Mesenchymal stem cell (in vitro differentiated cells and primary cell): ENCODE data around the gene TNNI3.
"Not testable (repeated sequence)": the region's sequence is repeated elsewhere in the genome, so short reads cannot be mapped to it uniquely, and the experiment has no call there.

Experiments
- DNase-seq: peaks from one replicate; pipeline ENCODE4 v3.0.0-alpha.2; 2013
- H2AFZ ChIP-seq: one replicate; pipeline ENCODE4 v1.6.1; 2013; ENCODE audit warnings: low read depth, mild to moderate bottlenecking, control low read depth, inconsistent platforms, low read length, moderate library complexity
- H2AK5ac ChIP-seq: 2 replicates; pipeline ENCODE4 v1.6.1; 2013; ENCODE audit warnings: low read length, moderate library complexity, mild to moderate bottlenecking, inconsistent platforms; ENCODE audit not compliant: severe bottlenecking
- H2BK120ac ChIP-seq: one replicate; pipeline ENCODE4 v1.6.1; 2013; ENCODE audit warnings: low read depth, mild to moderate bottlenecking, inconsistent platforms, low read length, moderate library complexity
- H2BK12ac ChIP-seq, 2 experiments: one replicate each; pipeline ENCODE4 v1.6.1; 2013; ENCODE audit warnings: inconsistent platforms in 2 of 2, low read length in 2 of 2, mild to moderate bottlenecking in 2 of 2, moderate library complexity in 2 of 2, control low read depth in 1 of 2
- H2BK15ac ChIP-seq: one replicate; pipeline ENCODE4 v1.6.1; 2013; ENCODE audit warnings: mild to moderate bottlenecking, low read depth, inconsistent platforms; ENCODE audit not compliant: poor library complexity, severe bottlenecking
- H2BK5ac ChIP-seq: 2 replicates; pipeline ENCODE4 v1.6.1; 2013; ENCODE audit warnings: low read depth, mild to moderate bottlenecking, low read length, control low read depth, inconsistent platforms; ENCODE audit not compliant: poor library complexity, severe bottlenecking
- H3K14ac ChIP-seq, 2 experiments: one replicate each; pipeline ENCODE4 v1.6.1; 2013; ENCODE audit warnings: inconsistent platforms in 2 of 2, low read length in 2 of 2, control low read depth in 1 of 2, mild to moderate bottlenecking in 1 of 2, moderate library complexity in 1 of 2
- H3K18ac ChIP-seq, 2 experiments: one replicate each; pipeline ENCODE4 v1.6.1; 2013; ENCODE audit warnings: inconsistent platforms in 2 of 2, low read length in 2 of 2, control low read depth in 1 of 2, low read depth in 1 of 2, mild to moderate bottlenecking in 1 of 2
- H3K23ac ChIP-seq, 2 experiments: one replicate each; pipeline ENCODE4 v1.6.1; 2013; ENCODE audit warnings: inconsistent platforms in 2 of 2, low read length in 2 of 2, mild to moderate bottlenecking in 2 of 2, moderate library complexity in 2 of 2, control low read depth in 1 of 2
- H3K27ac ChIP-seq: 2 replicates; pipeline ENCODE4 v1.5.1; 2013; ENCODE audit warnings: mild to moderate bottlenecking, moderate library complexity, low read length, control low read depth, inconsistent platforms; ENCODE audit not compliant: poor library complexity, severe bottlenecking
- H3K27me3 ChIP-seq, 2 experiments: 2 replicates each; pipeline versions ENCODE4 v1.6.1 to v1.7.0; 2013; ENCODE audit warnings: low read length in 2 of 2, mild to moderate bottlenecking in 2 of 2, moderate library complexity in 2 of 2, control low read depth in 1 of 2, inconsistent platforms in 1 of 2; ENCODE audit not compliant: control insufficient read depth in 1 of 2, insufficient read depth in 1 of 2
- H3K36me3 ChIP-seq, 2 experiments: 2 replicates each; pipeline versions ENCODE4 v1.6.1 to v1.7.0; 2013; ENCODE audit warnings: low read length in 2 of 2, control low read depth in 1 of 2, inconsistent platforms in 1 of 2, low read depth in 1 of 2, mild to moderate bottlenecking in 1 of 2; ENCODE audit not compliant: insufficient read depth in 2 of 2, control insufficient read depth in 1 of 2
- H3K4ac ChIP-seq, 2 experiments: one replicate each; pipeline ENCODE4 v1.6.1; 2013; ENCODE audit warnings: inconsistent platforms in 2 of 2, low read length in 2 of 2, mild to moderate bottlenecking in 2 of 2, moderate library complexity in 2 of 2, control low read depth in 1 of 2, low read depth in 1 of 2
- H3K4me1 ChIP-seq: 2 replicates; pipeline ENCODE4 v1.6.1; 2013; ENCODE audit warnings: low read depth, low read length, control low read depth; ENCODE audit not compliant: control insufficient read depth, insufficient read depth
- H3K4me2 ChIP-seq: 2 replicates; pipeline ENCODE4 v1.6.1; 2013; ENCODE audit warnings: low read length, mild to moderate bottlenecking, inconsistent platforms; ENCODE audit not compliant: poor library complexity, severe bottlenecking
- H3K4me3 ChIP-seq, 2 experiments: 2 replicates each; pipeline versions ENCODE4 v1.5.1 to v1.7.0; 2013; ENCODE audit warnings: low read length in 2 of 2, mild to moderate bottlenecking in 2 of 2, control low read depth in 1 of 2, low read depth in 1 of 2; ENCODE audit not compliant: insufficient read depth in 1 of 2
- H3K79me1 ChIP-seq: replicated peaks from 2 replicates; pipeline ENCODE4 v1.6.1; 2013; ENCODE audit warnings: mild to moderate bottlenecking, control low read depth, low read length, inconsistent platforms; ENCODE audit not compliant: poor library complexity, severe bottlenecking
- H3K9ac ChIP-seq: 2 replicates; pipeline ENCODE4 v1.7.0; 2013; ENCODE audit warnings: mild to moderate bottlenecking, low read length, moderate library complexity
- H3K9me3 ChIP-seq: 2 replicates; pipeline ENCODE4 v1.7.0; 2013; ENCODE audit warnings: mild to moderate bottlenecking, low read length; ENCODE audit not compliant: control insufficient read depth
- H4K8ac ChIP-seq: one replicate; pipeline ENCODE4 v1.6.1; 2013; ENCODE audit warnings: inconsistent platforms, mild to moderate bottlenecking, low read length, moderate library complexity
- H4K91ac ChIP-seq: one replicate; pipeline ENCODE4 v1.6.1; 2013; ENCODE audit warnings: mild to moderate bottlenecking, low read length, inconsistent platforms
- WGBS: methylation state at CpG from one replicate; pipeline ENCODE4 v1.1.7; 2013; ENCODE audit warnings: mixed read lengths; 5-methylcytosine and 5-hydroxymethylcytosine counted together

The TNNI3 gene

DNA sequence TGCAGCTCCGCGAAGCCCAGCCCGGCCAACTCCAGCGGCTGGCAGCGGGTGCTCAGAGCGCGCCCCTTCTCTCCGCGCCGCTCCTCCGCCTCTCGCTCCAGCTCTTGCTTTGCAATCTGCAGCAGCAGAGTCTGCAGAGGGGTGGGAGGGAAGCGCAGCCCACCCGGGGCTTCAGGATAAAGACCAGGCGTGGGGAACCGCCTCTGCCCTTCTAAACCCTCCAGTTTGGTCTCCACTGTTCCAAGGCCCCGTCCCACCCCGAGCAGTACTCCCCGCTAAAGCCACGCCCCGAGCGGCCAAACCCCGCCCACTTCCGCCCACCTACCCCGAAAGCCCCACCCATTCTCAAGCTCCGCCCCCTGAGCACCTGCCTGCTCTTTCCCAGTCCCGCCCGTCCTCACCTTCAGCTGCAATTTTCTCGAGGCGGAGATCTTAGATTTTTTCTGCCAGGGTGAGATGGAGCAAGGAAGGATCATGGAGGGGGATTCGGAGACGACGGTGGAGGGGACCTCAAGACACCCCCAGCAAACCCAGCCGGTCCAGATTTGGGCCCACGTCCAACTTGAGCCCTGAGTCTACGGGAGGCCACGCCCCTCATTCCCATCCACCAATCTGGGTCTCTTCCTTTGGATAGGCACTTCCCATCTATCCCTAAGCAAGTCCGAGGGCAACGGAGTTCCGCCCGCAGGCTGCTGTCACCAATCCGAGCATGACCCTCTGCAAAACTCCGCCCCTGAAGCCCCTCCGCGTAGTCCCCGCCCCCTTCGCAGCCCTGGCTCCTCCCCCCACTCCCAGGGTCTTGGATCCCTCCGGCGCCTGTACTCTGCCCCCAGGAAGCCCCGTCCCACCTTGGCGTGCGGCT is 1.1 kb downstream of the TNNI3 start:
- Histone ChIP-seq H2BK120ac (no peak overlapping the region), H4K8ac (no peak overlapping the region), H2BK15ac (no peak overlapping the region), H3K23ac (no peak overlapping the region), H3K18ac (no peak overlapping the region), H3K36me3 (no peaks in the 10 kb centered on the region), H2AFZ (peak overlapping the region; percentile 18), H3K4me1 (peaks cover 30% of the 10 kb centered on the region), H3K4me3 (no peak overlapping the region), H2BK5ac (no peak overlapping the region), H4K91ac (no peak overlapping the region), H3K79me1 (no peaks in the 10 kb centered on the region), H2BK12ac (no peak overlapping the region), H3K9ac (no peak overlapping the region), H3K4me2 (no peak overlapping the region), H3K27ac (no peak overlapping the region), H3K14ac (no peak overlapping the region), H3K4ac (no peak overlapping the region), H3K9me3 (peaks cover 6% of the 10 kb centered on the region), H2AK5ac (no peak overlapping the region), H3K27me3 (peaks cover 28 to 29% of the 10 kb centered on the region in 2 experiments)
- peak; percentile 39 for DNase-seq
- 7% methylated on average over 38 of the region's 52 CpGs for WGBS

- not testable (repeated sequence) for H3K27ac ChIP-seq, H3K36me3 ChIP-seq, H3K4me2 ChIP-seq, H3K18ac ChIP-seq, H3K9ac ChIP-seq, H2BK5ac ChIP-seq, H3K4me3 ChIP-seq, H3K14ac ChIP-seq, DNase-seq, H3K4ac ChIP-seq, H2BK12ac ChIP-seq, H3K9me3 ChIP-seq, H2AK5ac ChIP-seq, H4K8ac ChIP-seq, H2BK15ac ChIP-seq, H3K23ac ChIP-seq, H2BK120ac ChIP-seq, H3K79me1 ChIP-seq, H4K91ac ChIP-seq
- peak overlapping the region; percentile 18 for H2AFZ ChIP-seq
- H3K4me1 ChIP-seq: peaks cover 27% of the 10 kb centered on the region
- H3K27me3 ChIP-seq: peaks cover 25 to 29% of the 10 kb centered on the region in 2 experiments
- WGBS: 19% methylated on average over 5 of the region's 5 CpGs
Measured at GRCh38 chr19:55155784-55156183, 1.7 kb downstream of the TNNI3 start.

DNA sequence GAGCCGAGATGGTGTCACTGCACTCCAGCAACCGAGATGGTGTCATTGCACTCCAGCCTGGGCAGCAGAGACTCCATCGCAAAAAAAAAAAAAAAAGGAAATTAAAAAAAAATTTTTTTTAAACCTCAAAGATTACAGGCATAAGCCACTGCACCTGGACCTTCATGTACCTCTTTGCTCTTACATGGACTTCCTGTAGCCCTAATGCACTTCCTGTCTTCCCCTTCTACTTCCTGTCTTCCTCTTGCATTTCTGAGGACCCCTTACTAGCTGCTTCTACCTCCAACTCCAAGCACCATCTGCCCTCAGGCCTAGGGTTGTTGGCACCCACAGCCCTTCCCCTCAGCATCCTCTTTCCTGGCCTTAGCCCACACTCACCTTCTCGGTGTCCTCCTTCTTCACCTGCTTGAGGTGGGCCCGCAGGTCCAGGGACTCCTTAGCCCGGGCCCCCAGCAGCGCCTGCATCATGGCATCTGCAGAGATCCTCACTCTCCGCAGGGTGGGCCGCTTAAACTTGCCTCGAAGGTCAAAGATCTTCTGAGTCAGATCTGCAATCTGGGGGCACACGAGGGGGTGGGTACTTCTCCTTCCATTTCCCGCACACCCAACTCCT is 3.8 kb downstream of the TNNI3 start:
- 86% methylated on average over 12 of the region's 12 CpGs for WGBS

DNA sequence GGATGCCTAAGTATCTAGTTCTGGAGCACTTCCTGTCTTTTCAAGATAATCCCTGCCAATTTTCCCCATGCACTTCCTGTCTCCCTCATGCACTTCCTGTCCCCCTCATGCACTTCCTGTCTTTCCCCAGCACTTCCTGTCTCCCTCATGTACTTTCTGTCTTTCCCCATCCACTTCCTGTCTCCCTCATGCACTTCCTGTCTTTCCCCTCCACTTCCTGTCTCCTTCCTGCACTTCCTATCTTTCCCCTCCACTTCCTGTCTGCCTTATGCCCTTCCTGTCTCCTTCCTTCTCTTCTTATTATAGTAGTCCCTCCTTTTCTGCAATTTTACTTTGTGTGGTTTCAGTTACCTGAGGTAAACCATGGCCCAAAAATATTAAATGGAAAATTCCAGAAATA is 5.5 kb downstream of the TNNI3 start:
- Histone ChIP-seq H2BK12ac (no peak overlapping the region), H4K8ac (peak overlapping the region; percentile 52), H3K9me3 (peaks cover 10% of the 10 kb centered on the region), H3K4me1 (peaks cover 16% of the 10 kb centered on the region), H3K36me3 (no peaks in the 10 kb centered on the region), H3K23ac (no peak overlapping the region), H4K91ac (no peak overlapping the region), H2AK5ac (no peak overlapping the region), H2BK120ac (no peak overlapping the region), H3K27me3 (peaks cover 43 to 52% of the 10 kb centered on the region in 2 experiments), H3K27ac (no peak overlapping the region), H3K4me2 (no peak overlapping the region), H3K14ac (no peak overlapping the region), H3K9ac (no peak overlapping the region), H2BK5ac (no peak overlapping the region), H2BK15ac (no peak overlapping the region), H3K4ac (no peak overlapping the region), H3K18ac (no peak overlapping the region), H2AFZ (no peak overlapping the region), H3K4me3 (no peak overlapping the region), H3K79me1 (no peaks in the 10 kb centered on the region)
- DNase-seq: no peak

More for the DNA sequence above, 3.8 kb downstream of the TNNI3 start:
- Histone ChIP-seq H3K9me3 (peaks cover 10% of the 10 kb centered on the region), H2BK5ac (no peak overlapping the region), H3K4ac (no peak overlapping the region), H3K18ac (no peak overlapping the region), H2BK12ac (no peak overlapping the region), H3K4me1 (peaks cover 20% of the 10 kb centered on the region), H2AK5ac (no peak overlapping the region), H3K4me2 (no peak overlapping the region), H2AFZ (no peak overlapping the region), H4K8ac (no peak overlapping the region), H3K14ac (no peak overlapping the region), H3K23ac (no peak overlapping the region), H2BK120ac (no peak overlapping the region), H4K91ac (no peak overlapping the region), H3K79me1 (no peaks in the 10 kb centered on the region), H3K9ac (no peak overlapping the region), H2BK15ac (no peak overlapping the region), H3K27me3 (peaks cover 37 to 47% of the 10 kb centered on the region in 2 experiments), H3K27ac (no peak overlapping the region), H3K4me3 (no peak overlapping the region), H3K36me3 (no peaks in the 10 kb centered on the region)
- no peak for DNase-seq
